Measurements from ENCODE around the gene PELI3.

PELI3 gene

DNA sequence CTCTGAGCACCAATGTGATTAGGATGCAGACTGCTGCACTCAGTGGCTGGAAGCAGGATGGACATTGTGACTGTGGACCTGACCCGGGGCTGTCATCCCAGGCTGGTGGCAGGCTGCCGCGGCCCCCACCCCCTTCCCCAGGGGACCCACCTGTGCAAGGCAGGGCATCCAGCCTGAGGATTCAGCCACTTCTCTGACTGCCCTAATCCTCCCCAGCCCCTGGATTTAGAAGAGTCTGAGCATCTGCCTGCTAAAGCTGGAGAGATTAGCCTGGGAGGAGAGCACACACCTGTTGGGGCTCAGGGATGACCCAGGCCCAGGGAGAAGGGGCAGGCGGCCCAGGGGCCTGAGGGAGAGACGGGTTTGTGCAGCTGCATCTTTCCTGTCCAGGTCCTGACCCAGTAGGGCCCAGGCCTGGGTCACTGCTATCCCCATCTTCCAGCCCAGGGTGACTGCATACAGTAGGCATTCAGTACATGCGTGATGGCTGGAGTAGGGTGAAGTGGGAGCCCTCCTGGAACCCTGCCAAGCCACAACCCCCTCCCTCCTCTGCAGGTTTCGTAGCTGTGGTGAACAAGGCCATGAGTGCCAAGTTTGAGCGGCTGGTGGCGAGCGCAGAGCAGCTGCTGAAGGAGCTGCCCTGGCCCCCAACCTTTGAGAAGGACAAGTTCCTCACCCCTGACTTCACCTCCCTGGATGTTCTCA is 25.6 kb downstream of the PELI3 start:
- no peaks in the 10 kb centered on the region for H3K27me3 ChIP-seq (ENCODE audit: insufficient read depth, poor library complexity, severe bottlenecking)
- TF ChIP-seq SPI1 (IDR thresholded peaks at IDR 0.05; ENCODE audit: borderline replicate concordance, low read depth) = no peak
- TF ChIP-seq, protein P1, sequence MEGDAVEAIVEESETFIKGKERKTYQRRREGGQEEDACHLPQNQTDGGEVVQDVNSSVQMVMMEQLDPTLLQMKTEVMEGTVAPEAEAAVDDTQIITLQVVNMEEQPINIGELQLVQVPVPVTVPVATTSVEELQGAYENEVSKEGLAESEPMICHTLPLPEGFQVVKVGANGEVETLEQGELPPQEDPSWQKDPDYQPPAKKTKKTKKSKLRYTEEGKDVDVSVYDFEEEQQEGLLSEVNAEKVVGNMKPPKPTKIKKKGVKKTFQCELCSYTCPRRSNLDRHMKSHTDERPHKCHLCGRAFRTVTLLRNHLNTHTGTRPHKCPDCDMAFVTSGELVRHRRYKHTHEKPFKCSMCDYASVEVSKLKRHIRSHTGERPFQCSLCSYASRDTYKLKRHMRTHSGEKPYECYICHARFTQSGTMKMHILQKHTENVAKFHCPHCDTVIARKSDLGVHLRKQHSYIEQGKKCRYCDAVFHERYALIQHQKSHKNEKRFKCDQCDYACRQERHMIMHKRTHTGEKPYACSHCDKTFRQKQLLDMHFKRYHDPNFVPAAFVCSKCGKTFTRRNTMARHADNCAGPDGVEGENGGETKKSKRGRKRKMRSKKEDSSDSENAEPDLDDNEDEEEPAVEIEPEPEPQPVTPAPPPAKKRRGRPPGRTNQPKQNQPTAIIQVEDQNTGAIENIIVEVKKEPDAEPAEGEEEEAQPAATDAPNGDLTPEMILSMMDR (IDR thresholded peaks at IDR 0.05; ENCODE audit: insufficient read depth, low read length) = no peak
- TF ChIP-seq GABPA (IDR thresholded peaks at IDR 0.05; ENCODE audit: low read depth) = no peak
- TF ChIP-seq, protein P2, sequence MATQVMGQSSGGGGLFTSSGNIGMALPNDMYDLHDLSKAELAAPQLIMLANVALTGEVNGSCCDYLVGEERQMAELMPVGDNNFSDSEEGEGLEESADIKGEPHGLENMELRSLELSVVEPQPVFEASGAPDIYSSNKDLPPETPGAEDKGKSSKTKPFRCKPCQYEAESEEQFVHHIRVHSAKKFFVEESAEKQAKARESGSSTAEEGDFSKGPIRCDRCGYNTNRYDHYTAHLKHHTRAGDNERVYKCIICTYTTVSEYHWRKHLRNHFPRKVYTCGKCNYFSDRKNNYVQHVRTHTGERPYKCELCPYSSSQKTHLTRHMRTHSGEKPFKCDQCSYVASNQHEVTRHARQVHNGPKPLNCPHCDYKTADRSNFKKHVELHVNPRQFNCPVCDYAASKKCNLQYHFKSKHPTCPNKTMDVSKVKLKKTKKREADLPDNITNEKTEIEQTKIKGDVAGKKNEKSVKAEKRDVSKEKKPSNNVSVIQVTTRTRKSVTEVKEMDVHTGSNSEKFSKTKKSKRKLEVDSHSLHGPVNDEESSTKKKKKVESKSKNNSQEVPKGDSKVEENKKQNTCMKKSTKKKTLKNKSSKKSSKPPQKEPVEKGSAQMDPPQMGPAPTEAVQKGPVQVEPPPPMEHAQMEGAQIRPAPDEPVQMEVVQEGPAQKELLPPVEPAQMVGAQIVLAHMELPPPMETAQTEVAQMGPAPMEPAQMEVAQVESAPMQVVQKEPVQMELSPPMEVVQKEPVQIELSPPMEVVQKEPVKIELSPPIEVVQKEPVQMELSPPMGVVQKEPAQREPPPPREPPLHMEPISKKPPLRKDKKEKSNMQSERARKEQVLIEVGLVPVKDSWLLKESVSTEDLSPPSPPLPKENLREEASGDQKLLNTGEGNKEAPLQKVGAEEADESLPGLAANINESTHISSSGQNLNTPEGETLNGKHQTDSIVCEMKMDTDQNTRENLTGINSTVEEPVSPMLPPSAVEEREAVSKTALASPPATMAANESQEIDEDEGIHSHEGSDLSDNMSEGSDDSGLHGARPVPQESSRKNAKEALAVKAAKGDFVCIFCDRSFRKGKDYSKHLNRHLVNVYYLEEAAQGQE (IDR thresholded peaks at IDR 0.05; ENCODE audit: insufficient replicate concordance, low read depth) = no peak
- no peak for TF ChIP-seq POLR2AphosphoS5 (IDR thresholded peaks at IDR 0.05; ENCODE audit: low read depth)
- no peak overlapping the region for H3K27ac ChIP-seq (replicated peaks)
- H3K4me3 ChIP-seq (replicated peaks; ENCODE audit: insufficient read depth, low read length) = no peak overlapping the region
- no peak for DNase-seq (ENCODE audit: low read depth in 1 of 2, low spot score in 1 of 2)

DNA sequence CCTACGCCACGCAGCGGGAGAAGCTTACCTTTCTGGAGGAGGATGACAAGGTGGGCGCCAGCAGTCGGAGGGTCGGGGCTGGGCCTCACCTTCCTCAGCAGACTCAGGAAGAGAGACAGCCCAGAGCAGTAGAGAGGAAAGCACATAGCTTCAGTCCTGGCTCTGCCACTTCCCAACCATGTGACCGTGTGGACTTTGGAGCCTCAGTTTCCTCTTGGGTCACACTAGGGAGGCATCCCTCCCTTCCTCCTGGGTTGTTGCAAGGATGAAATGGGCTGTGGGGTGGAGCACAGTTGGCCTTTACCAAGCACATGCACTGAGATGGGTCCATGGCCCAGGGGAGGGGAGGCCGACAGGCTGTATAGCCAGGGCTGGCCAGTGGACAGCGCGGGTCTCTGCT is 26.4 kb downstream of the PELI3 start:
- no peak for TF ChIP-seq GABPA (IDR thresholded peaks at IDR 0.05; ENCODE audit: low read depth)
- TF ChIP-seq POLR2AphosphoS5 (IDR thresholded peaks at IDR 0.05; ENCODE audit: low read depth) = no peak
- TF ChIP-seq, protein P1 (IDR thresholded peaks at IDR 0.05; ENCODE audit: insufficient read depth, low read length) = no peak
- TF ChIP-seq, protein P2 (IDR thresholded peaks at IDR 0.05; ENCODE audit: insufficient replicate concordance, low read depth) = no peak
- TF ChIP-seq SPI1 (IDR thresholded peaks at IDR 0.05; ENCODE audit: borderline replicate concordance, low read depth) = no peak
- Histone ChIP-seq H3K27me3 (ENCODE audit: insufficient read depth, poor library complexity, severe bottlenecking) (no peaks in the 10 kb centered on the region), H3K4me3 (replicated peaks; ENCODE audit: insufficient read depth, low read length) (no peak overlapping the region), H3K27ac (replicated peaks) (no peak overlapping the region)
- DNase-seq (ENCODE audit: low read depth in 1 of 2, low spot score in 1 of 2) = no peak

DNA sequence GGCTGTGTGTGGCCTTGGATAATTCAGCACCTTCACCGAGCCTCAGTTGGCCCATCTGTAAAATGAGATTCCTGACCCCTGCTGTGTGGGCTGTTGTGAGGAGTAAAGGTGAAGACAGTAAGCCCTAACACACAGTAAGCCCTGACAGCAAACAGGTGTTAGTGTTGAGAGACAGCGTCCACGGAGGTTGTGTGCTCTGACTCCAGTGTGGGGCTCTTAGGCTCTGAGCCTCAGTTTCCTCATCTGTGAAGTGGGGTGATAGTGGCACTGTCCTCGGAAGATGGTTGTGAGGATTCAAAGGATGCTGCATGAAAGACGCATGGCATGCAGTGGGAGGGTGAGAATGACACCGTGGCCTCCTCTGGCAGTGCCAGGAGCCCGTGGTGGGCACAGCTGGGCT is 27.8 kb downstream of the PELI3 start:
- TF ChIP-seq, protein P2 (IDR thresholded peaks at IDR 0.05; ENCODE audit: insufficient replicate concordance, low read depth) = no peak
- no peak for TF ChIP-seq POLR2AphosphoS5 (IDR thresholded peaks at IDR 0.05; ENCODE audit: low read depth)
- no peak for TF ChIP-seq SPI1 (IDR thresholded peaks at IDR 0.05; ENCODE audit: borderline replicate concordance, low read depth)
- TF ChIP-seq, protein P1 (IDR thresholded peaks at IDR 0.05; ENCODE audit: insufficient read depth, low read length) = no peak
- TF ChIP-seq GABPA (IDR thresholded peaks at IDR 0.05; ENCODE audit: low read depth) = no peak
- Histone ChIP-seq H3K4me3 (replicated peaks; ENCODE audit: insufficient read depth, low read length) (no peak overlapping the region), H3K27me3 (ENCODE audit: insufficient read depth, poor library complexity, severe bottlenecking) (no peaks in the 10 kb centered on the region), H3K27ac (replicated peaks) (no peak overlapping the region)
- no peak for DNase-seq (ENCODE audit: low read depth in 1 of 2, low spot score in 1 of 2)

Measured in HL-60 (cell line).